Measurements from ENCODE around the gene RGMB. TPM values are rescaled to one million over a fixed set of nuclear protein-coding genes. Genes with fewer than 3 reads are reported as not detected.

Gene RGMB
- polyA plus RNA-seq, 1 donor from 2014 or later: 58.4 TPM

DNA sequence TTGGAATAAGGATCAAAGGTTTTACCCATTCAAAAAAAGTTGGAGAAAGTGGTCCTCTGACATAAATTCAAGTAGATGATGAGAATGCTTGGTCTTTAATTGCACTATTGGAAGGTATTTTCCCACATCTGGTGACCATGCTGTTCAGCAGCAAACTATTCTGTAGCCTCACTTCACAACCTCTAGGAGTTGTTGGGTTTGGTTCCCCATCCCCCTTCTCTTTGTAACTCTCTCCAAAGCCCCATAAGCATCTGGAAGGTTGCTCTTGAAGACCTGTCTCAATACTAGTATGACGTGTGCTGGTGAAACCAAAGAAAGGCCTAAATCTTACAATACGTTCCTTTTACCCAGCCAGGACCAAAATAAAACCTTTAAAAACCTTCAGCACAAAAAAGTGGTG lies 8.5 kb downstream of the RGMB start:
- peaks cover 99% of the 10 kb centered on the region for H3K79me2 ChIP-seq (replicated peaks; ENCODE audit: insufficient read depth, low read length)

DNA sequence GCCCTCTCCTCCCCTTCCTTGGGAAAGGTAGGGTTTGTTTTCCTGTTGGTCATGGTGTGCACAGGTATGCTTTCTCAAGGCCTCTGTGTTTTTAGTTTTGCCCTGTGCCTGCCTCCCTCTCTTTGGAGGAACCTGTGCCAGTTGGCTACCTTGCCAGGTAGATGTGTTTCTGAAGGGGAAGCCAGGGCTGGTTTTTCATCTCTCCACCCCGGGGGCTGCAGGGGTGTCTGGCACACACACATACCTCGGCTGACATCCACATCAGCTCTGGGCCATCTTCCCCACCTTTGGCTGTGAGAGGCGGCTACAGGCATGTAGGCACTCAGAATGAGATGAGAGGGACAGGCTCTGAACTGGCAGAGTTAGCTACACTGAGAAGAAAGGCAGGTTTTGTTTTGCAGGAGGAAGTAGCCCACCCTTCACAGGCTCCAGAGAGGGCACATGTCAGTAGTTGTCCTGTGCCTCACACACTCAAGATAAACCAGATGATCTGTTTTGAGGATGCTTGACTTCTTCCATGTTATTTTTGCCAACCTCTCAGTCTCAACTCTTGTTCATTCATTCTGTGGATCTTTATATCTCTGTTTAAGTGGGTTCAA lies 9.7 kb downstream of the RGMB start:
- no peaks in the 10 kb centered on the region for H3K9me2 ChIP-seq (ENCODE audit: insufficient read depth, low read length)
- H3K27ac ChIP-seq (ENCODE audit: low read length): no peak overlapping the region
- H3K36me3 ChIP-seq (ENCODE audit: insufficient read depth, low read length): peaks cover 21% of the 10 kb centered on the region
- no peak overlapping the region for H3K4me2 ChIP-seq (ENCODE audit: low read length)
- no peaks in the 10 kb centered on the region for H3F3A ChIP-seq (ENCODE audit: insufficient read depth, low read length, poor library complexity, severe bottlenecking)
- H4K20me1 ChIP-seq (ENCODE audit: insufficient read depth): no peaks in the 10 kb centered on the region
- H3K79me2 ChIP-seq (replicated peaks; ENCODE audit: insufficient read depth, low read length): peaks cover 99% of the 10 kb centered on the region
- TF ChIP-seq TAF1 (IDR thresholded peaks at IDR 0.05; ENCODE audit: low read depth): no peak
- no peak overlapping the region for H3K9ac ChIP-seq (ENCODE audit: low read length)
- no peak overlapping the region for H3K4me3 ChIP-seq (ENCODE audit: low read length)
- no peaks in the 10 kb centered on the region for H3K9me3 ChIP-seq (ENCODE audit: low read length)
- H2AFZ ChIP-seq (ENCODE audit: low read depth, low read length): no peak overlapping the region
- no peaks in the 10 kb centered on the region for H3K27me3 ChIP-seq (ENCODE audit: insufficient read depth, low read depth, low read length)

More for the DNA sequence above, 8.5 kb downstream of the RGMB start:
- no peak overlapping the region for H3K9ac ChIP-seq (ENCODE audit: low read length)
- peaks cover 2% of the 10 kb centered on the region for H4K20me1 ChIP-seq (ENCODE audit: insufficient read depth)
- TF ChIP-seq EP300 (conservative IDR thresholded peaks at IDR 0.05; ENCODE audit: poor library complexity, severe bottlenecking) (no peak), SMC3 (conservative IDR thresholded peaks at IDR 0.05; ENCODE audit: poor library complexity) (no peak), RAD21 (conservative IDR thresholded peaks at IDR 0.05) (no peak), MXI1 (conservative IDR thresholded peaks at IDR 0.05; ENCODE audit: poor library complexity, severe bottlenecking) (no peak), POLR2AphosphoS5 (IDR thresholded peaks at IDR 0.05) (no peak), EZH2 (IDR thresholded peaks at IDR 0.05; ENCODE audit: borderline replicate concordance, insufficient read depth, low read length, poor library complexity, severe bottlenecking) (no peak), TAF1 (IDR thresholded peaks at IDR 0.05; ENCODE audit: low read depth) (no peak)
- TF ChIP-seq, protein P1, sequence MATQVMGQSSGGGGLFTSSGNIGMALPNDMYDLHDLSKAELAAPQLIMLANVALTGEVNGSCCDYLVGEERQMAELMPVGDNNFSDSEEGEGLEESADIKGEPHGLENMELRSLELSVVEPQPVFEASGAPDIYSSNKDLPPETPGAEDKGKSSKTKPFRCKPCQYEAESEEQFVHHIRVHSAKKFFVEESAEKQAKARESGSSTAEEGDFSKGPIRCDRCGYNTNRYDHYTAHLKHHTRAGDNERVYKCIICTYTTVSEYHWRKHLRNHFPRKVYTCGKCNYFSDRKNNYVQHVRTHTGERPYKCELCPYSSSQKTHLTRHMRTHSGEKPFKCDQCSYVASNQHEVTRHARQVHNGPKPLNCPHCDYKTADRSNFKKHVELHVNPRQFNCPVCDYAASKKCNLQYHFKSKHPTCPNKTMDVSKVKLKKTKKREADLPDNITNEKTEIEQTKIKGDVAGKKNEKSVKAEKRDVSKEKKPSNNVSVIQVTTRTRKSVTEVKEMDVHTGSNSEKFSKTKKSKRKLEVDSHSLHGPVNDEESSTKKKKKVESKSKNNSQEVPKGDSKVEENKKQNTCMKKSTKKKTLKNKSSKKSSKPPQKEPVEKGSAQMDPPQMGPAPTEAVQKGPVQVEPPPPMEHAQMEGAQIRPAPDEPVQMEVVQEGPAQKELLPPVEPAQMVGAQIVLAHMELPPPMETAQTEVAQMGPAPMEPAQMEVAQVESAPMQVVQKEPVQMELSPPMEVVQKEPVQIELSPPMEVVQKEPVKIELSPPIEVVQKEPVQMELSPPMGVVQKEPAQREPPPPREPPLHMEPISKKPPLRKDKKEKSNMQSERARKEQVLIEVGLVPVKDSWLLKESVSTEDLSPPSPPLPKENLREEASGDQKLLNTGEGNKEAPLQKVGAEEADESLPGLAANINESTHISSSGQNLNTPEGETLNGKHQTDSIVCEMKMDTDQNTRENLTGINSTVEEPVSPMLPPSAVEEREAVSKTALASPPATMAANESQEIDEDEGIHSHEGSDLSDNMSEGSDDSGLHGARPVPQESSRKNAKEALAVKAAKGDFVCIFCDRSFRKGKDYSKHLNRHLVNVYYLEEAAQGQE (IDR thresholded peaks at IDR 0.05; ENCODE audit: borderline replicate concordance): no peak
- TF ChIP-seq, protein P2, sequence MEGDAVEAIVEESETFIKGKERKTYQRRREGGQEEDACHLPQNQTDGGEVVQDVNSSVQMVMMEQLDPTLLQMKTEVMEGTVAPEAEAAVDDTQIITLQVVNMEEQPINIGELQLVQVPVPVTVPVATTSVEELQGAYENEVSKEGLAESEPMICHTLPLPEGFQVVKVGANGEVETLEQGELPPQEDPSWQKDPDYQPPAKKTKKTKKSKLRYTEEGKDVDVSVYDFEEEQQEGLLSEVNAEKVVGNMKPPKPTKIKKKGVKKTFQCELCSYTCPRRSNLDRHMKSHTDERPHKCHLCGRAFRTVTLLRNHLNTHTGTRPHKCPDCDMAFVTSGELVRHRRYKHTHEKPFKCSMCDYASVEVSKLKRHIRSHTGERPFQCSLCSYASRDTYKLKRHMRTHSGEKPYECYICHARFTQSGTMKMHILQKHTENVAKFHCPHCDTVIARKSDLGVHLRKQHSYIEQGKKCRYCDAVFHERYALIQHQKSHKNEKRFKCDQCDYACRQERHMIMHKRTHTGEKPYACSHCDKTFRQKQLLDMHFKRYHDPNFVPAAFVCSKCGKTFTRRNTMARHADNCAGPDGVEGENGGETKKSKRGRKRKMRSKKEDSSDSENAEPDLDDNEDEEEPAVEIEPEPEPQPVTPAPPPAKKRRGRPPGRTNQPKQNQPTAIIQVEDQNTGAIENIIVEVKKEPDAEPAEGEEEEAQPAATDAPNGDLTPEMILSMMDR (IDR thresholded peaks at IDR 0.05; ENCODE audit: poor library complexity, severe bottlenecking): no peak
- no peaks in the 10 kb centered on the region for H3K9me3 ChIP-seq (ENCODE audit: low read length)
- no peak overlapping the region for H3K4me2 ChIP-seq (ENCODE audit: low read length)
- no peak overlapping the region for H3K27ac ChIP-seq (ENCODE audit: low read length)
- peaks cover 16% of the 10 kb centered on the region for H3K36me3 ChIP-seq (ENCODE audit: insufficient read depth, low read length)
- H3K4me3 ChIP-seq (ENCODE audit: low read length): no peak overlapping the region
- H3K9me2 ChIP-seq (ENCODE audit: insufficient read depth, low read length): no peaks in the 10 kb centered on the region
- no peaks in the 10 kb centered on the region for H3K27me3 ChIP-seq (ENCODE audit: insufficient read depth, low read depth, low read length)
- no peak overlapping the region for H2AFZ ChIP-seq (ENCODE audit: low read depth, low read length)
- H3F3A ChIP-seq (ENCODE audit: insufficient read depth, low read length, poor library complexity, severe bottlenecking): no peaks in the 10 kb centered on the region
